ENCODE results near the gene FXYD5. TPM values are rescaled to one million over a fixed set of nuclear protein-coding genes. Genes with fewer than 3 reads are reported as not detected.

The FXYD5 gene
- total RNA-seq, 6 experiments from 2014 or later: 5.6 to 23.6 (median 14.2) TPM

DNA sequence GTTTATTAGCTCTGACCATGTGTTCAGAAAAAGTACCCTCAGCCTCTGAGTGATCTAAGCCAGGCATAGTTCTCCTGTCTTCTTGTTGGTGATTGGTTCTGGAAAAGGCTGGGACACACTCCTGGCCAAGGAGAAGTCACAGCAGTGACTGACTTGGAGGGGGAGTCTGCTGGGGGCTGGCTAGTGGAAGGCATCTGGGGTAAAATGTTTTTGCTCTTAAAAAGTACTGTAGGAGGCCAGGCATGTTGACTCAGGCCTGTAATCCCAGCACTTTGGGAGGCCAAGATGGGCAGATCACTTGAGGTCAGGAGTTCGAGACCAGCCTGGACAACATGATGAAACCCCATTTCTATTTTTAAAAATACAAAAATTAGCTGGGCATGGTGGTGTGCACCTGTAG lies 52.3 kb downstream of the FXYD5 start:
- H3K27me3 ChIP-seq: no peaks in the 10 kb centered on the region
- no peak overlapping the region for H3K27ac ChIP-seq
- ATAC-seq: no peak
- 90% methylated on average over 1 of the region's 1 CpG for WGBS (ENCODE audit: insufficient coverage, low coverage, low lambda C conversion rate, missing lambda C conversion rate)
- no peak overlapping the region for H3K4me3 ChIP-seq
- no peaks in the 10 kb centered on the region for H3K9me3 ChIP-seq
- H3K4me1 ChIP-seq: no peaks in the 10 kb centered on the region
- no peak for TF ChIP-seq POLR2A (IDR thresholded peaks at IDR 0.05)
- TF ChIP-seq, protein P1, sequence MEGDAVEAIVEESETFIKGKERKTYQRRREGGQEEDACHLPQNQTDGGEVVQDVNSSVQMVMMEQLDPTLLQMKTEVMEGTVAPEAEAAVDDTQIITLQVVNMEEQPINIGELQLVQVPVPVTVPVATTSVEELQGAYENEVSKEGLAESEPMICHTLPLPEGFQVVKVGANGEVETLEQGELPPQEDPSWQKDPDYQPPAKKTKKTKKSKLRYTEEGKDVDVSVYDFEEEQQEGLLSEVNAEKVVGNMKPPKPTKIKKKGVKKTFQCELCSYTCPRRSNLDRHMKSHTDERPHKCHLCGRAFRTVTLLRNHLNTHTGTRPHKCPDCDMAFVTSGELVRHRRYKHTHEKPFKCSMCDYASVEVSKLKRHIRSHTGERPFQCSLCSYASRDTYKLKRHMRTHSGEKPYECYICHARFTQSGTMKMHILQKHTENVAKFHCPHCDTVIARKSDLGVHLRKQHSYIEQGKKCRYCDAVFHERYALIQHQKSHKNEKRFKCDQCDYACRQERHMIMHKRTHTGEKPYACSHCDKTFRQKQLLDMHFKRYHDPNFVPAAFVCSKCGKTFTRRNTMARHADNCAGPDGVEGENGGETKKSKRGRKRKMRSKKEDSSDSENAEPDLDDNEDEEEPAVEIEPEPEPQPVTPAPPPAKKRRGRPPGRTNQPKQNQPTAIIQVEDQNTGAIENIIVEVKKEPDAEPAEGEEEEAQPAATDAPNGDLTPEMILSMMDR (IDR thresholded peaks at IDR 0.05): no peak
- intact Hi-C loops (cut with DNase I): no loop called here
- DNase-seq: peak in 1 of 3 donors; percentile 5
- no peaks in the 10 kb centered on the region for H3K36me3 ChIP-seq

DNA sequence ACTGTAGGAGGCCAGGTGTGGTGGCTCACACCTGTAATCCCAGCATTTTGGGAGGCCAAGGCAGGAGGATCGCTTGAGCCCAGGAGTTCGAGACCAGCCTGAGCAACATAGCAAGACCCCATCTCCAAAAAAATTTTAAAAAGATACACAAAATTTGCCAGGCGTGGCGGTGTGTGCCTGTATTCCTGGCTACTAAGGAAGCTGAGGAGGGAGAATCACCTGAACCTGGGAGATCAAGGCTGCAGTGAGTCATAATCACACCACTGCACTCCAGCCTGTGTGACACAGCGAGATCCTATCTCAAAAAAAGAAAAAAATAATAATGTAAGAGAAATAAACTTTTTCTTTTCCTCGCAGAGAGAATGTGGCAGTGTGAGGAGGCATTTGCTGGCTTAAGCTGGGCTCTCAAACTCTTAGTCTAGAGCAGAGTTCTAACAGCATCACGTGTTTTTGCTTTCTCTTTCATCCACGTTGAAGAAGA lies 52.9 kb downstream of the FXYD5 start:
- intact Hi-C loops (cut with DNase I): no loop called here
- no peak for DNase-seq
- H3K4me3 ChIP-seq: no peak overlapping the region
- no peak overlapping the region for H3K27ac ChIP-seq
- H3K36me3 ChIP-seq: no peaks in the 10 kb centered on the region
- H3K4me1 ChIP-seq: no peaks in the 10 kb centered on the region
- ATAC-seq: no peak
- WGBS (ENCODE audit: insufficient coverage, low coverage, low lambda C conversion rate, missing lambda C conversion rate): 80% methylated on average over 7 of the region's 8 CpGs
- no peaks in the 10 kb centered on the region for H3K9me3 ChIP-seq
- H3K27me3 ChIP-seq: no peaks in the 10 kb centered on the region
- no peak for TF ChIP-seq POLR2A (IDR thresholded peaks at IDR 0.05)
- TF ChIP-seq, protein P1 (IDR thresholded peaks at IDR 0.05): no peak

DNA sequence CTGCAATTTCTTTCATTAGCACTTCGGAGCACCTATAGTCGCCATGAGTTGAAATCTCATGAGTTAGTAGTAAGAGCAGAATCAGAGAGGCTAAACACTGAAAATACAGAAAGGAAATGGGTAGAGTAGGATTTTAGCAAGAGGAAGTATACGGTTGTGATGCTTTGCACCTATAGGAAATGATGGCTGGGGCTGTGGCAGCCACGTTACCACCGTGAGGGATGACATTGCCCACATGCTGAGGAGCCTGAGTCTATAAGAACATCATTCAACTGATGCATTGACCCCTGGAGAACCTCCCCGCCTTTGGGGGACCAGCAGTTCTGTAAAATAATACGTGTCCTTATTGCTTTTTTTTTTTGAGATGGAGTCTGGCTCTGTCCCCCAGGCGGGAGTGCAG lies 53.6 kb downstream of the FXYD5 start:
- no peak for ATAC-seq
- intact Hi-C loops (cut with DNase I): no loop called here
- H3K27ac ChIP-seq: no peak overlapping the region

DNA sequence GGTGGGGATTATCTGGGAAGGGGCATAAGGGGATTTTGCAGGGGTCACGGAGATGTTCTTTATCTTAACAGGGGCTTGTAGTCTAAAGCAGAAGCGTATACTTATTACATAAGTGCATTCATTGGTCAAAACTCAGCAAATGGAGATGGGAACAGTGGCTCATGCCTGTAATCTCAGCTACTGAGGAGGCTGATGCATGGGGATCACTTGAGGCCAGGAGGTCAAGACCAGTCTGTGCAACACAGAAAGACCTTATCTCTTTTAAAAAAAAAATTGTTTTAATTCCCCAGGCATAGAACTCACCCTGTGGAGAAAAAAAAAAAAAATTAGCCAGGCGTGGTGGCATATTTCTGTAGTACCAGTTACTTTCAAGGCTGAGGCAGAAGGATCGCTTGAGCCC lies 55.1 kb downstream of the FXYD5 start:
- Histone ChIP-seq H3K27ac (no peak overlapping the region), H3K9me3 (no peaks in the 10 kb centered on the region), H3K4me3 (no peak overlapping the region), H3K36me3 (no peaks in the 10 kb centered on the region), H3K27me3 (no peaks in the 10 kb centered on the region), H3K4me1 (no peaks in the 10 kb centered on the region)
- WGBS (ENCODE audit: insufficient coverage, low coverage, low lambda C conversion rate, missing lambda C conversion rate): 85% methylated on average over 4 of the region's 4 CpGs
- peak in 1 of 3 donors; percentile 6 for DNase-seq
- no peak for TF ChIP-seq POLR2A (IDR thresholded peaks at IDR 0.05)
- TF ChIP-seq, protein P1 (IDR thresholded peaks at IDR 0.05): no peak
- intact Hi-C loops (cut with DNase I): no loop called here
- ATAC-seq: no peak

More for the DNA sequence above, 53.6 kb downstream of the FXYD5 start:
- TF ChIP-seq POLR2A (IDR thresholded peaks at IDR 0.05): no peak
- TF ChIP-seq, protein P1 (IDR thresholded peaks at IDR 0.05): no peak
- H3K4me3 ChIP-seq: no peak overlapping the region
- no peaks in the 10 kb centered on the region for H3K27me3 ChIP-seq
- peak in 1 of 3 donors; percentile 16 for DNase-seq
- H3K9me3 ChIP-seq: no peaks in the 10 kb centered on the region
- 57% methylated on average over 4 of the region's 8 CpGs for WGBS (ENCODE audit: insufficient coverage, low coverage, low lambda C conversion rate, missing lambda C conversion rate)
- no peaks in the 10 kb centered on the region for H3K36me3 ChIP-seq
- no peaks in the 10 kb centered on the region for H3K4me1 ChIP-seq

Data from right lobe of liver (tissue), 6 donors.